Suprapubic skin (tissue), 4 donors: Measurements from ENCODE around the gene AP1G2.

ENCODE experiments used
- EP300 ChIP-seq: sonication (generic); formaldehyde crosslinking; IDR thresholded peaks from one replicate; pipeline ENCODE4 v1.6.1; 2017; ENCODE audit warnings: antibody characterized with exemption
- POLR2A ChIP-seq, 2 donors: fragments of 450-650 bp; IDR thresholded peaks; one replicate each; pipeline ENCODE4 v1.6.1; 2017; ENCODE audit warnings: antibody characterized with exemption in 2 of 2, mild to moderate bottlenecking in 2 of 2, moderate library complexity in 2 of 2
- POLR2AphosphoS5 ChIP-seq, 3 donors: sonication (generic); formaldehyde crosslinking; IDR thresholded peaks; one replicate each; pipeline ENCODE4 v1.6.1; 2017; ENCODE audit warnings: antibody characterized with exemption in 3 of 3
- TF ChIP-seq, protein P1 (sequence below), 2 donors: fragments of 200-600 bp in 1 of 2; fragments of 450-650 bp in 1 of 2; sonication (generic) in 1 of 2; IDR thresholded peaks; one replicate each; pipeline ENCODE4 v1.5.1; 2016 to 2019; ENCODE audit warnings: antibody characterized with exemption in 2 of 2, mild to moderate bottlenecking in 1 of 2, moderate library complexity in 1 of 2

DNA sequence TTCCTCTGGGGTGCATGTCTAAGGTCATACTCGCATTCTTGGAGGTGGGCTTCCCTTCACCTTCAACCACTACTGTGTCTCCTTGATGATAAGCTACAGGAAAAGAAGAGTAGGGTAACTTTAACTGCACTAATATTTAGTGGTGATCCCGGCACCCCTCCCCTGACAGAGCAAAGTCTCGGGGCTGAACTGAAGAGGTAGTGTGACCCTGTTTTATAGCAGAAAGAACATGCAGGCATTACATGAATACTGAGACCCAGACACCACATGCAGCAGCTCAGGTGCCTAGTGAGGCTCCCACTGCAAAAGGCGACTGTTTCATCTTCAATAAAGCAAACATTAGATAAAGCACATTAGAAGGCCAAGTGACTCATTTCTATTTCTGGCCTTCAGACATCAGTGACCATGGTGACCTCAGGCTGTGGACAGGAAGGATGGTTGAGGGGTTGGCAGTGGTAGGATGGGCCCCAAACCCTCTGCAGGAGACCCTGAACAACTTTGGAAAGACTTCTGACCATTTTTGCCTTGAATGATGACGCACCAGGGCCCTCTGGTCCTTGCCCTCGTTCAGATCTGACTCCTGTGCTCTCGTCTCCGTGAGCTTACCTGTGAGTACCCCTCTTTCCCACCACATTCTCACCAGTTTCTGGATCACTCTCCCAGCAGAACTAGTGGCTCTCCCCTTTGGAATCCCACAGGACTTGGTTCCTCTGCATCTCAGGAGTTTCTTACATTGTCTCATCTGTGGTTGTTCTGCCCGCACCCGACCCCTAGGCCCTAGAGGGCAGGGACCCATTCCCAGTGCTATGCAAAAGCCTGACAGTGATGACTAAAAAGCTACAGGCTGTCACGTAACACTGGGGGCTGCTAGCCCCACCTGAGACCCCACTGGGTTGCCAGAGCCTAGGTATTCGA, 34.8 kb upstream of the AP1G2 start:
- no peak for TF ChIP-seq EP300
- TF ChIP-seq, protein P1, sequence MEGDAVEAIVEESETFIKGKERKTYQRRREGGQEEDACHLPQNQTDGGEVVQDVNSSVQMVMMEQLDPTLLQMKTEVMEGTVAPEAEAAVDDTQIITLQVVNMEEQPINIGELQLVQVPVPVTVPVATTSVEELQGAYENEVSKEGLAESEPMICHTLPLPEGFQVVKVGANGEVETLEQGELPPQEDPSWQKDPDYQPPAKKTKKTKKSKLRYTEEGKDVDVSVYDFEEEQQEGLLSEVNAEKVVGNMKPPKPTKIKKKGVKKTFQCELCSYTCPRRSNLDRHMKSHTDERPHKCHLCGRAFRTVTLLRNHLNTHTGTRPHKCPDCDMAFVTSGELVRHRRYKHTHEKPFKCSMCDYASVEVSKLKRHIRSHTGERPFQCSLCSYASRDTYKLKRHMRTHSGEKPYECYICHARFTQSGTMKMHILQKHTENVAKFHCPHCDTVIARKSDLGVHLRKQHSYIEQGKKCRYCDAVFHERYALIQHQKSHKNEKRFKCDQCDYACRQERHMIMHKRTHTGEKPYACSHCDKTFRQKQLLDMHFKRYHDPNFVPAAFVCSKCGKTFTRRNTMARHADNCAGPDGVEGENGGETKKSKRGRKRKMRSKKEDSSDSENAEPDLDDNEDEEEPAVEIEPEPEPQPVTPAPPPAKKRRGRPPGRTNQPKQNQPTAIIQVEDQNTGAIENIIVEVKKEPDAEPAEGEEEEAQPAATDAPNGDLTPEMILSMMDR (IDR thresholded peaks at IDR 0.05), result no peak
- TF ChIP-seq POLR2A (IDR thresholded peaks at IDR 0.05), result no peak
- TF ChIP-seq POLR2AphosphoS5 (IDR thresholded peaks at IDR 0.05), result no peak
